Large intestine (tissue), 3 donors: ENCODE measurements around the gene ATP6V0E1. TPM values are rescaled to one million over a fixed set of nuclear protein-coding genes. Genes with fewer than 3 reads are reported as not detected.

Experiments used
- DNase-seq, 2 donors: peaks; one replicate each; pipeline versions ENCODE4 v3.0.0 to v3.0.0-alpha.2; 2013
- H3K27ac ChIP-seq: one replicate; pipeline ENCODE4 v1.5.1; 2013; ENCODE audit warnings: low read length
- H3K27me3 ChIP-seq: 2 replicates; pipeline ENCODE4 v1.6.1; 2013; ENCODE audit warnings: low read length; ENCODE audit not compliant: control insufficient read depth, insufficient read depth
- H3K36me3 ChIP-seq: 2 replicates; pipeline ENCODE4 v1.6.1; 2013; ENCODE audit warnings: low read length; ENCODE audit not compliant: control insufficient read depth, insufficient read depth
- H3K4me1 ChIP-seq: one replicate; pipeline ENCODE4 v1.6.1; 2013; ENCODE audit warnings: low read length; ENCODE audit not compliant: control insufficient read depth, insufficient read depth
- H3K4me3 ChIP-seq: one replicate; pipeline ENCODE4 v1.5.1; 2013; ENCODE audit warnings: low read length
- H3K9me3 ChIP-seq: one replicate; pipeline ENCODE4 v1.6.1; 2013; ENCODE audit warnings: mild to moderate bottlenecking, low read depth, low read length, moderate library complexity; ENCODE audit not compliant: control insufficient read depth
- WGBS: methylation state at CpG from one replicate; pipeline ENCODE4 v1.1.5; 2013; ENCODE audit warnings: low lambda C conversion rate; ENCODE audit not compliant: insufficient coverage; 5-methylcytosine and 5-hydroxymethylcytosine counted together
- polyA plus RNA-seq: library from polyadenylated mRNA; unstranded; fragments of 120-200 nt; gene quantifications from one replicate; pipeline ENCODE4 v1.2.1, GENCODE V29; 2013

The ATP6V0E1 gene
- polyA plus RNA-seq, 1 donor, result 177 TPM

GRCh38 chr5:173001229-173001841, 17.8 kb downstream of the ATP6V0E1 start:
- WGBS, result 100% methylated on average over 3 of the region's 9 CpGs

GRCh38 chr5:173003360-173003759, 19.8 kb downstream of the ATP6V0E1 start:
- H3K27me3 ChIP-seq, result no peaks in the 10 kb centered on the region
- no peak overlapping the region for H3K27ac ChIP-seq
- H3K36me3 ChIP-seq, result peaks cover 7% of the 10 kb centered on the region
- no peak overlapping the region for H3K4me3 ChIP-seq
- DNase-seq, result no peak
- H3K9me3 ChIP-seq, result no peaks in the 10 kb centered on the region
- no peaks in the 10 kb centered on the region for H3K4me1 ChIP-seq
- no CpG with 5 or more reads among the region's 3 CpGs for WGBS

More at GRCh38 chr5:173001229-173001841, 17.8 kb downstream of the ATP6V0E1 start:
- Histone ChIP-seq H3K9me3 (no peaks in the 10 kb centered on the region), H3K27me3 (no peaks in the 10 kb centered on the region), H3K36me3 (peaks cover 12% of the 10 kb centered on the region), H3K4me3 (no peak overlapping the region), H3K4me1 (no peaks in the 10 kb centered on the region), H3K27ac (no peak overlapping the region)
- DNase-seq, result no peak

- no peaks in the 10 kb centered on the region for H3K27me3 ChIP-seq
- no peaks in the 10 kb centered on the region for H3K4me1 ChIP-seq
- no peak for DNase-seq
- no peak overlapping the region for H3K4me3 ChIP-seq
- H3K36me3 ChIP-seq, result peaks cover 3% of the 10 kb centered on the region
- H3K9me3 ChIP-seq, result no peaks in the 10 kb centered on the region
- no peak overlapping the region for H3K27ac ChIP-seq
- WGBS, result 84% methylated on average over 2 of the region's 2 CpGs
Measured at GRCh38 chr5:173004013-173004412, 20.4 kb downstream of the ATP6V0E1 start.

GRCh38 chr5:173004447-173004846, 20.9 kb downstream of the ATP6V0E1 start:
- no peaks in the 10 kb centered on the region for H3K4me1 ChIP-seq
- no peak overlapping the region for H3K4me3 ChIP-seq
- H3K27ac ChIP-seq, result no peak overlapping the region
- H3K9me3 ChIP-seq, result no peaks in the 10 kb centered on the region
- no peaks in the 10 kb centered on the region for H3K27me3 ChIP-seq
- DNase-seq, result no peak
- peaks cover 3% of the 10 kb centered on the region for H3K36me3 ChIP-seq
- WGBS, result 73% methylated on average over 1 of the region's 5 CpGs

DNA sequence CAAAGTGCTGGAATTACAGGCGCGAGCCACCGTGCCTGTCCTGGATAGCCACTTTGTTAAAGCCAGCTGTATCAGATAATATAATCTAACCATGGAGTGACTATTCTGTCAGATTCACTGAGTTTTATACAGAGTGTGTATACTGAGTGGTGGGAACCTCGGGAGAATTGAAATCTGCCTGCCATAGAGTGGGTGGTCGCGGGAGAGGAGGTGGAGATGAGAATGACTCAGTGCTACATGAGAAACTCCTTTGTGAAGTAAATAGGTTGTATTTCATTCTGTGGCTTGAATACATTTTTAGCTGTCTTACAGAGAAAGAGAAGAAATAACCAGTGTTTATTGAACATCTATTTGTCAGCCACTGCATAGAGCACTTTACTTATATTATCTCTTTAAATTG, 26.4 kb downstream of the ATP6V0E1 start:
- WGBS, result no CpG with 5 or more reads among the region's 6 CpGs
- DNase-seq, result no peak
- H3K27ac ChIP-seq, result no peak overlapping the region
- no peak overlapping the region for H3K4me3 ChIP-seq
- no peaks in the 10 kb centered on the region for H3K27me3 ChIP-seq
- no peaks in the 10 kb centered on the region for H3K36me3 ChIP-seq
- no peaks in the 10 kb centered on the region for H3K9me3 ChIP-seq
- H3K4me1 ChIP-seq, result no peaks in the 10 kb centered on the region

DNA sequence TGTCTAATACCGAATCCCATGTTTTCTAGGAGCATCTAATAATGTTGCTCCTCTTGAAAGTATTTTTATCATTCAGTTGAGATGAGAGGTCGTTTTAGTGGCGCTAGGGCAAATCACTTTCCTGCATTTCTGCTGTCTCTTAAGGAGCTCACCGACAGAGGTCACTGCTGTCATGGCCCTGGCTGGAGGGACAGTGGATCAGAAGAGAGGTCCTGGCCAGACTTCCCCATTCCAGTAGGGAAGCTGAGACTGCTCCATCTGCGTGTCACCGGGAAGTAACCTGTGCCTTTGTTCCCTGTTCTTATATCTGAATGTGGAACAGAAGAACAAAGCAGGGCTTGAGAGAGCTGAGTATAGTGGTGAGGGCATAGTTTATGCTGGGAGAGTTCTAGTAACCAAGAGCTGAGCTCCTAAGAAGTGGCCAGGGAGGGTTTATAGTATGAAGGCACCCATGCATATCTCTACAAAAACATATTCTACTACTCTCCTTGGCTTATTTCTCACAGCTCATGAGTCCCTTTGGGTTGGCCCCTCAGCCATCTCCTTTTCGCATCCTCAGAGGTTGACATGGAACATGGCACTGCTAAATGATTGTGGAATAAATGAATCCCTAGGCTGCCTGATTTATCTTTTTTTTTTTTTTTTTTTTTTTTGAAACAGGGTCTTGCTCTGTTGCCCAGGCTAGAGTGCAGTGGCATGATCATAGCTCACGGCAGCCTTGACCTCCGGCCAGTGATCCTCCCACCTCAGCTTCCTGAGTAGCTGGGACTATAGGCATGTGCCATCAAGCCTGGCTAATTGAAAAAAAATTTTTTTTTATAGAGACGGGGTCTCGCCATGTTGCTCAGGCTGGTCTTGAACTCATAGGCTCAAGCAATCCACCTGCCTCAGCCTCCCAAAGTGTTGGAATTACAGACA, 27.2 kb downstream of the ATP6V0E1 start:
- DNase-seq, result peak in 1 of 2 donors; percentile 20
- Histone ChIP-seq H3K27me3 (no peaks in the 10 kb centered on the region), H3K4me3 (no peak overlapping the region), H3K4me1 (no peaks in the 10 kb centered on the region), H3K27ac (no peak overlapping the region), H3K36me3 (no peaks in the 10 kb centered on the region), H3K9me3 (no peaks in the 10 kb centered on the region)
- WGBS, result no CpG with 5 or more reads among the region's 11 CpGs

- Histone ChIP-seq H3K9me3 (no peaks in the 10 kb centered on the region), H3K4me3 (no peak overlapping the region), H3K27ac (no peak overlapping the region), H3K36me3 (no peaks in the 10 kb centered on the region), H3K27me3 (no peaks in the 10 kb centered on the region), H3K4me1 (no peaks in the 10 kb centered on the region)
- no peak for DNase-seq
- WGBS, result no CpG with 5 or more reads among the region's 4 CpGs
Measured at GRCh38 chr5:173011566-173011965, 28.0 kb downstream of the ATP6V0E1 start.

- no peak for DNase-seq
- no CpG with 5 or more reads among the region's 4 CpGs for WGBS
Measured at GRCh38 chr5:173012882-173013281, 29.3 kb downstream of the ATP6V0E1 start.

GRCh38 chr5:173014671-173015070, 31.1 kb downstream of the ATP6V0E1 start:
- H3K27me3 ChIP-seq, result no peaks in the 10 kb centered on the region
- no peaks in the 10 kb centered on the region for H3K9me3 ChIP-seq
- no peaks in the 10 kb centered on the region for H3K4me1 ChIP-seq
- WGBS, result 100% methylated on average over 2 of the region's 4 CpGs
- no peak for DNase-seq
- no peaks in the 10 kb centered on the region for H3K36me3 ChIP-seq
- H3K4me3 ChIP-seq, result no peak overlapping the region
- no peak overlapping the region for H3K27ac ChIP-seq

More at GRCh38 chr5:173012882-173013281, 29.3 kb downstream of the ATP6V0E1 start:
- Histone ChIP-seq H3K36me3 (no peaks in the 10 kb centered on the region), H3K9me3 (no peaks in the 10 kb centered on the region), H3K4me1 (no peaks in the 10 kb centered on the region), H3K27ac (no peak overlapping the region), H3K4me3 (no peak overlapping the region), H3K27me3 (no peaks in the 10 kb centered on the region)

- no peak overlapping the region for H3K27ac ChIP-seq
- DNase-seq, result no peak
- H3K4me3 ChIP-seq, result no peak overlapping the region
- H3K9me3 ChIP-seq, result no peaks in the 10 kb centered on the region
- WGBS, result no CpG with 5 or more reads among the region's 2 CpGs
- no peaks in the 10 kb centered on the region for H3K36me3 ChIP-seq
- no peaks in the 10 kb centered on the region for H3K27me3 ChIP-seq
- H3K4me1 ChIP-seq, result no peaks in the 10 kb centered on the region
Measured at GRCh38 chr5:173015192-173015591, 31.6 kb downstream of the ATP6V0E1 start.
